Naive thymus-derived CD4-positive, alpha-beta T cell (primary cell): ENCODE results near the gene FANCL. TPM values are rescaled to one million over a fixed set of nuclear protein-coding genes. Genes with fewer than 3 reads are reported as not detected.
"Not testable (repeated sequence)": the region's sequence is repeated elsewhere in the genome, so short reads cannot be mapped to it uniquely, and the experiment has no call there.

Experiments
- ATAC-seq: fragments of 150-1000 bp; cut with Tn5 transposase; 2 replicates; pipeline ENCODE4 v1.10.0; 2021; ENCODE audit warnings: mild to moderate bottlenecking, moderate library complexity
- CTCF ChIA-PET: fragments of 350-600 bp; sonication (Branson Sonifier 250); formaldehyde crosslinking; loops from one replicate; lab custom pipeline; 2021; ENCODE audit warnings: antibody characterized with exemption; lab: Charles Lee
- POLR2A ChIA-PET: fragments of 350-600 bp; sonication (Branson Sonifier 250); formaldehyde crosslinking; loops from one replicate; lab custom pipeline; 2021; ENCODE audit warnings: antibody characterized with exemption, inconsistent platforms; lab: Charles Lee
- DNase-seq, 9 donors: peaks; one replicate each; pipeline versions ENCODE4 v3.0.0 to v3.0.0-alpha.2; 2020 to 2022; ENCODE audit warnings: mixed read lengths in 1 of 9
- H3K27ac ChIP-seq: one replicate; pipeline ENCODE4 v1.7.0; 2013; ENCODE audit warnings: mild to moderate bottlenecking, low read depth, low read length, moderate library complexity
- H3K27me3 ChIP-seq, 2 donors: one replicate each; pipeline ENCODE4 v1.7.0; 2013; ENCODE audit warnings: low read length in 2 of 2, mild to moderate bottlenecking in 2 of 2, moderate library complexity in 2 of 2; ENCODE audit not compliant: control insufficient read depth in 2 of 2, insufficient read depth in 2 of 2
- H3K36me3 ChIP-seq, 3 experiments: 1 replicate in 2 of 3; 2 replicates in 1 of 3; pipeline ENCODE4 v1.7.0; 2013; ENCODE audit warnings: low read length in 3 of 3, mild to moderate bottlenecking in 3 of 3, moderate library complexity in 1 of 3; ENCODE audit not compliant: insufficient read depth in 3 of 3, control insufficient read depth in 2 of 3
- H3K4me1 ChIP-seq, 2 donors: one replicate each; pipeline ENCODE4 v1.7.0; 2013; ENCODE audit warnings: low read length in 2 of 2, mild to moderate bottlenecking in 2 of 2, moderate library complexity in 1 of 2; ENCODE audit not compliant: control insufficient read depth in 2 of 2, insufficient read depth in 2 of 2
- H3K4me3 ChIP-seq: 2 replicates; pipeline ENCODE4 v1.7.0; 2013; ENCODE audit warnings: mild to moderate bottlenecking, low read length
- H3K9me3 ChIP-seq, 3 experiments: 1 replicate in 2 of 3; 2 replicates in 1 of 3; pipeline ENCODE4 v1.7.0; 2013; ENCODE audit warnings: low read length in 3 of 3; ENCODE audit not compliant: control insufficient read depth in 2 of 3
- H3K27ac Mint-ChIP-seq, 9 donors: one replicate each; pipeline ENCODE4 v1.8.0; 2020 to 2022; ENCODE audit warnings: mixed read lengths in 9 of 9, mild to moderate bottlenecking in 8 of 9, moderate library complexity in 5 of 9, inconsistent platforms in 2 of 9
- H3K27me3 Mint-ChIP-seq, 5 donors: one replicate each; pipeline ENCODE4 v1.8.0; 2021 to 2022; ENCODE audit warnings: mixed read lengths in 5 of 5, mild to moderate bottlenecking in 1 of 5
- H3K36me3 Mint-ChIP-seq, 5 donors: one replicate each; pipeline ENCODE4 v1.8.0; 2020 to 2022; ENCODE audit warnings: mixed read lengths in 5 of 5, mild to moderate bottlenecking in 3 of 5, inconsistent platforms in 1 of 5
- H3K4me1 Mint-ChIP-seq, 7 donors: one replicate each; pipeline ENCODE4 v1.8.0; 2020 to 2022; ENCODE audit warnings: mixed read lengths in 7 of 7, mild to moderate bottlenecking in 3 of 7, inconsistent platforms in 1 of 7
- H3K4me3 Mint-ChIP-seq, 10 donors: one replicate each; pipeline ENCODE4 v1.8.0; 2020 to 2022; ENCODE audit warnings: mild to moderate bottlenecking in 10 of 10, mixed read lengths in 10 of 10, moderate library complexity in 6 of 10, inconsistent platforms in 2 of 10
- H3K9me3 Mint-ChIP-seq, 11 donors: one replicate each; pipeline ENCODE4 v1.8.0; 2020 to 2022; ENCODE audit warnings: mixed read lengths in 11 of 11, mild to moderate bottlenecking in 4 of 11, inconsistent platforms in 1 of 11, moderate library complexity in 1 of 11
- intact Hi-C, 2 donors: fragments of 100-400 bp; cut with micrococcal nuclease; formaldehyde crosslinking; loops; one replicate each; pipeline ENCODE4 v1.15.1; 2023
- polyA plus RNA-seq, 2 donors: library from polyadenylated mRNA; unstranded; fragments of 300-500 nt; fragmentation: Illumina TruSeq; gene quantifications; one replicate each; pipeline ENCODE4 v1.2.3, GENCODE V29; 2021
- total RNA-seq, 6 experiments: library from RNA in 5 of 6; stranded (reverse) in 5 of 6; gene quantifications; 1 replicate in 5 of 6; 2 replicates in 1 of 6; pipeline ENCODE4 v1.2.3 and lab custom pipeline; 2021 to 2026

Gene FANCL
- total and polyA plus RNA-seq, 7 experiments from 2014 or later: 0.51 to 14.5 (median 3.1) TPM

DNA sequence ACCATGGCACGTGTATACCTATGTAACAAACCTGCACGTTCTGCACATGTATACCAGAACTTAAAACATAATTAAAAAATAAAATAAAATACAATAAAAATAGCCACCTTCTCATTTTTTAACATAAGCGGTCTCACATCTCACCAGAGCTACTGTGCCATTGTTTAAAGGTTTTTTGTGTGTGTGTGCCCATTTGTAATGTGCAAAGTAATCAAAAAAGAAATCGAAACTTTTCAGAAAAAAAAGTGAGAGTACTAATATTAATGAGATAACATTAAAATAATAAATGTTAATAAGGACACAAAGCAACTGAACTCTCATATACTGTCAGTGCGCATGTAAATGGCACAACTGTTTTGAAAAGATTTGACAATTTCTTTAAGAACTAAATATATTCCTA is 60.5 kb downstream of the FANCL start:
- H3K27me3 Mint-ChIP-seq: no peaks in the 10 kb centered on the region
- Histone ChIP-seq H3K27ac (no peak overlapping the region), H3K4me3 (no peak overlapping the region), H3K36me3 (no peaks in the 10 kb centered on the region), H3K27me3 (no peaks in the 10 kb centered on the region), H3K9me3 (no peaks in the 10 kb centered on the region), H3K4me1 (no peaks in the 10 kb centered on the region)
- no peaks in the 10 kb centered on the region for H3K4me1 Mint-ChIP-seq
- no peak overlapping the region for H3K4me3 Mint-ChIP-seq
- ChIA-PET POLR2A (no interaction called here), CTCF (no interaction called here)
- H3K27ac Mint-ChIP-seq: no peak overlapping the region
- ATAC-seq: no peak
- H3K36me3 Mint-ChIP-seq: peaks cover 0 to 16% (median 6%) of the 10 kb centered on the region in 5 donors
- H3K9me3 Mint-ChIP-seq: peaks cover 0 to 25% (median 3%) of the 10 kb centered on the region in 11 donors
- intact Hi-C loops: no loop called here
- no peak for DNase-seq

DNA sequence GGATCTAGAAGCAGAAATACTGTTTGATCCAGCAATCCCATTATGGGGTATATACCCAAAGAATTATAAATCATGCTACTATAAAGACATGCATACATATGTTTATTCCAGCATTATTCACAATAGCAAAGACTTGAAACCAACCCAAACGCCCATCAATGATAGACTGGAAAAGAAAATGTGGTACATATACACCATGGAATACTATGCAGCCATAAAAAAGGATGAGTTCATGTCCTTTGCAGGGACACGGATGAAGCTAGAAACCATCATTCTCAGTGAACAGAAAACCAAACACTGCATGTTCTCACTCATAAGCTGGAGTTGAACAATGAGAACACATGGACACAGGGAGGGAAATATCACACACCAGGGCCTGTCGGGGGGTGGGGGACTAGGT is 61.0 kb downstream of the FANCL start:
- H3K27me3 Mint-ChIP-seq: not testable (repeated sequence)

DNA sequence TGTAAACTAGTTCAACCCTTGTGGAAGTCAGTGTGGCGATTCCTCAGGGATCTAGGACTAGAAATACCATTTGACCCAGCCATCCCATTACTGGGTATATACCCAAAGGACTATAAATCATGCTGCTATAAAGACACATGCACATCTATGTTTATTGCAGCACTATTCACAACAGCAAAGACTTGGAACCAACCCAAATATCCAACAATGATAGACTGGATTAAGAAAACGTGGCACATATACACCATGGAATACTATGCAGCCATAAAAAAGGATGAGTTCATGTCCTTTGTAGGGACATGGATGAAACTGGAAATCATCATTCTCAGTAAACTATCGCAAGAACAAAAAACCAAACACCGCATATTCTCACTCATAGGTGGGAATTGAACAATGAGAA is 63.9 kb downstream of the FANCL start:
- H3K4me1 Mint-ChIP-seq, H3K27ac Mint-ChIP-seq, CTCF ChIA-PET, intact Hi-C loops, H3K4me1 ChIP-seq, H3K27ac ChIP-seq, H3K27me3 Mint-ChIP-seq, H3K36me3 ChIP-seq, H3K4me3 Mint-ChIP-seq, ATAC-seq, POLR2A ChIA-PET, H3K4me3 ChIP-seq, H3K27me3 ChIP-seq, H3K9me3 ChIP-seq, DNase-seq: not testable (repeated sequence)
- Mint-ChIP-seq H3K9me3 (peaks cover 6 to 36% (median 15%) of the 10 kb centered on the region in 11 donors), H3K36me3 (peaks cover 7 to 35% (median 15%) of the 10 kb centered on the region in 5 donors)

More for the DNA sequence above, 61.0 kb downstream of the FANCL start:
- H3K27me3 ChIP-seq, H3K9me3 ChIP-seq, H3K4me3 ChIP-seq, H3K36me3 ChIP-seq, H3K4me3 Mint-ChIP-seq, H3K27ac ChIP-seq, DNase-seq, H3K4me1 ChIP-seq, CTCF ChIA-PET, POLR2A ChIA-PET, H3K27ac Mint-ChIP-seq, H3K4me1 Mint-ChIP-seq, ATAC-seq, intact Hi-C loops: not testable (repeated sequence)
- H3K36me3 Mint-ChIP-seq: peaks cover 0 to 18% (median 6%) of the 10 kb centered on the region in 5 donors
- peaks cover 0 to 25% (median 3%) of the 10 kb centered on the region in 11 donors for H3K9me3 Mint-ChIP-seq

DNA sequence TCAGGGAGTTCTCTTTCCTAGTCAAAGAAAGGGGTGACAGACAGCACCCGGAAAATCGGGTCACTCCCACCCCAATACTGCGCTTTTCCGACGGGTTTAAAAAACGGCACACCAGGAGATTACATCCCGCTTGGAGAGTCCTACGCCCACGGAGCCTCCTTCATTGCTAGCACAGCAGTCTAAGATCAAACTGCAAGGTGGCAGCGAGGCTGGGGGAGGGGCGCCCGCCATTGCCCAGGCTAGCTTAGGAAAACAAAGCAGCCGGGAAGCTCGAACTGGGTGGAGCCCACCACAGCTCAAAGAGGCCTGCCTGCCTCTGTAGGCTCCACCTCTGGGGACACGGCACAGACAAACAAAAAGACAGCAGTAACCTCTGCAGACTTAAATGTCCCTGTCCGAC is 69.3 kb downstream of the FANCL start:
- H3K4me1 Mint-ChIP-seq, H3K4me3 ChIP-seq, H3K9me3 ChIP-seq, H3K27me3 ChIP-seq, H3K27ac Mint-ChIP-seq, H3K27me3 Mint-ChIP-seq, POLR2A ChIA-PET, intact Hi-C loops, H3K27ac ChIP-seq, H3K4me3 Mint-ChIP-seq, H3K36me3 ChIP-seq, CTCF ChIA-PET, H3K4me1 ChIP-seq, DNase-seq, ATAC-seq: not testable (repeated sequence)
- Mint-ChIP-seq H3K9me3 (peaks cover 6 to 50% (median 27%) of the 10 kb centered on the region in 11 donors), H3K36me3 (peaks cover 23 to 42% (median 29%) of the 10 kb centered on the region in 5 donors)

DNA sequence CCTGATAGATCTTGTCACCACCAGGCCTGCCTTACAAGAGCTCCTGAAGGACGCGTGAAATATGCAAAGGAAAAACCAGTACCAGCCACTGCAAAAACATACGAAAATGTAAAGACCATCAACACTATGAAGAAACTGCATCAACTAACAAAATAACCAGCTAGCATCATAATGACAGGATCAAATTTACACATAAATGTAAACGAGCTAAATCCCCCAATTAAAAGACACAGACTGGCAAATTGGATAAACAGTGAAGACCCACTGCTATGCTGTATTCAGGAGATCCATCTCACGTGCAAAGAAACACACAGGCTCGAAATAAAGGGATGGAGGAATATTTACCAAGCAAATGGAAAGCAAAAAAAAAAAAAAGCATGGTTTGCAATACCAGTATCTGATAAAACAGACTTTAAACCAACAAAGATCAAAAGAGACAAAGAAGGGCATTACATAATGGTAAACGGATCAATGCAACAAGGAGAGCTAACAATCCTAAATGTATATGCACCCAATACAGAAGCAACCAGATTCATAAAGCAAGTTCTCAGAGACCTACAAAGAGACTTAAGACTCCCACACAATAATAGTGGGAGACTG is 70.7 kb downstream of the FANCL start:
- H3K4me3 Mint-ChIP-seq, ATAC-seq, H3K4me3 ChIP-seq, H3K36me3 ChIP-seq, H3K9me3 ChIP-seq, CTCF ChIA-PET, DNase-seq, H3K27me3 Mint-ChIP-seq, intact Hi-C loops, POLR2A ChIA-PET, H3K4me1 ChIP-seq, H3K27ac ChIP-seq, H3K4me1 Mint-ChIP-seq, H3K27me3 ChIP-seq, H3K27ac Mint-ChIP-seq: not testable (repeated sequence)
- Mint-ChIP-seq H3K9me3 (peaks cover 6 to 50% (median 27%) of the 10 kb centered on the region in 11 donors), H3K36me3 (peaks cover 23 to 40% (median 29%) of the 10 kb centered on the region in 5 donors)

DNA sequence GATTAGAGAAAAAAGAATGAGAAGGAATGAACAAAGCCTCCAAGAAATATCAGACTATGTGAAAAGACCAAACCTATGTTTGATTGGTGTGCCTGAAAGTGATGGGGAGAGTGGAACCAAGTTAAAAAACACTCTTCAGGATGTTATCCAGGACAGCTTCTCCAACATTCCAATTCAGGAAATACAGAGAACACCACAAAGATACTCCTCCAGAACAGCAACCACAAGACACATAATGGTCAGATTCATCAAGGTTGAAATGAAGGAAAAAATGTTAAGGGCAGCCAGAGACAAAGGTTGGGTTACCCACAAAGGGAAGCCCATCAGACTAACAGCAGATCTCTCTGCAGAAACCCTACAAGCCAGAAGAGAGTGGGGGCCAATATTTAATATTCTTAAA is 71.3 kb downstream of the FANCL start:
- H3K27me3 Mint-ChIP-seq, POLR2A ChIA-PET, H3K4me3 Mint-ChIP-seq, DNase-seq, H3K27ac Mint-ChIP-seq, H3K9me3 ChIP-seq, ATAC-seq, intact Hi-C loops, H3K4me3 ChIP-seq, H3K27me3 ChIP-seq, H3K4me1 ChIP-seq, H3K27ac ChIP-seq, H3K36me3 ChIP-seq, CTCF ChIA-PET, H3K4me1 Mint-ChIP-seq: not testable (repeated sequence)
- peaks cover 6 to 49% (median 27%) of the 10 kb centered on the region in 11 donors for H3K9me3 Mint-ChIP-seq
- H3K36me3 Mint-ChIP-seq: peaks cover 23 to 39% (median 29%) of the 10 kb centered on the region in 5 donors

DNA sequence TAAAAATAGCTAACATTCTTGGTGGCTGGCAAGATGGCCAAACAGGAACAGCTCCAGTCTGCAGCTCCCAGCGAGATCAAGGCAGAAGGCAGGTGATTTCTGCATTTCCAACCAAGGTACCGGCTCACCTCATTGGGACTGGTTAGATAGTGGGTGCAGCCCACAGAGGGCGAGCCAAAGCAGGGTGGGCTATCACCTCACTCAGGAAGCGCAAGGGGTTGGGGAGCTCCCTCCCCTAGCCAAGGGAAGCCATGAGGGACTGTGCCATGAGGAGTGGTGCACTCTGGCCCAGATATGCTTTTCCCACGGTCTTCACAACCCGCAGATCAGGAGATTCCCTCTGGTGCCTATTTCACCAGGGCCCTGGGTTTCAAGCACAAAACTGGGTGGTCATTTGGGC is 73.0 kb downstream of the FANCL start:
- H3K4me3 Mint-ChIP-seq, H3K36me3 ChIP-seq, POLR2A ChIA-PET, H3K4me1 Mint-ChIP-seq, H3K9me3 ChIP-seq, ATAC-seq, intact Hi-C loops, H3K4me1 ChIP-seq, H3K4me3 ChIP-seq, CTCF ChIA-PET, H3K27ac Mint-ChIP-seq, H3K27me3 ChIP-seq, H3K27ac ChIP-seq, DNase-seq, H3K27me3 Mint-ChIP-seq: not testable (repeated sequence)
- peaks cover 6 to 34% (median 20%) of the 10 kb centered on the region in 11 donors for H3K9me3 Mint-ChIP-seq
- peaks cover 17 to 28% (median 23%) of the 10 kb centered on the region in 5 donors for H3K36me3 Mint-ChIP-seq
